GM21529 (cell line): ENCODE measurements around the gene SNX33.
"Not testable (repeated sequence)": the region's sequence is repeated elsewhere in the genome, so short reads cannot be mapped to it uniquely, and the experiment has no call there.

Experiments
- ATAC-seq: cut with Tn5 transposase; IDR thresholded peaks from one replicate; pipeline ENCODE4 v1.9.1; 2021; ENCODE audit not compliant: unreplicated experiment

SNX33 gene

DNA sequence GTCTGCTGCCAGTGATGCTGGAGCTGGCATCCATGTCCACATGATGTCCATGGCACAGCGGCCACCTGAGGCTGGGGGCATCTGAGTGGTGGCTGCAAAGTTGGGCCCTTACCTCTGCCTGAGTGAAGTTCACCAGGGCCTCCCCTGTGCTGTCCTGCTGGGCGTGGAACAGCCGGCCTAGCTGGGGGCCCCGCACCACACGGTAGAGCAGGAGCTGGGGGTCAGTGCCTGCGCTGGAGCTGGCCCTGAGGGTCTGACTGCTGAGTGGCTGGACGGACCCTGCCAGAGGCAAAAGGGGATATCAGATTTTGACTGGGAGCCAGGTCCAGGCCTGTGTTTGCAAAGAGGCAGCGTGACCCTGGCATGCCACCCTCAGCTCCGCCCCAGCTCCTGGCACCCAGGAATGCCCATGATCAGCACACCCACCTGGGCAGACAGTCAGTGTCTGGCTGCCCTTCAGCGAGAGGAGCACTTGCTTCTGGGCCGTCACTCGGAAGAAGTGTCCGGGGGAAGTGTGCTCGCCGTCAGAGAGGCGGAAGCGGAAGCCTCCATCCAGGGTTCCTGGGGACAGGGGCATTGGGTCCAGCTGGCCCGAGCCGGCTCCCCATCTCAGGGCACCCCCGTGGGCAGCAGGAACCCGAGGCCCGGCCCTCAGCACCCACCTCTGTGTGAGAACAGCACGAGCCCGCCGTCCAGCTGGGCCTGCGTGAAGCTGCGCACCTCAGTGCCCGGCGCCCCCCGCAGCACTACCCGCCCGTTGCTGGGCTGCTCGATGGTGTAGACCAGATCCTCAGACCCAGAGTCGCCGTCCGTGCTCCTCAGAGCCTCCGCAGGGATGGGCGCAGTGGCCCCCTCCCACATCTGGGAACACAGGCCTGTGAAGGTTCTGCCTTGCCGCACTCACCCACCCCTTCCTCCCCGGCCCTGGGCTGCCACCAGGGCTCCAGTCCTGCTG, 34.7 kb downstream of the SNX33 start:
- ATAC-seq = no peak

DNA sequence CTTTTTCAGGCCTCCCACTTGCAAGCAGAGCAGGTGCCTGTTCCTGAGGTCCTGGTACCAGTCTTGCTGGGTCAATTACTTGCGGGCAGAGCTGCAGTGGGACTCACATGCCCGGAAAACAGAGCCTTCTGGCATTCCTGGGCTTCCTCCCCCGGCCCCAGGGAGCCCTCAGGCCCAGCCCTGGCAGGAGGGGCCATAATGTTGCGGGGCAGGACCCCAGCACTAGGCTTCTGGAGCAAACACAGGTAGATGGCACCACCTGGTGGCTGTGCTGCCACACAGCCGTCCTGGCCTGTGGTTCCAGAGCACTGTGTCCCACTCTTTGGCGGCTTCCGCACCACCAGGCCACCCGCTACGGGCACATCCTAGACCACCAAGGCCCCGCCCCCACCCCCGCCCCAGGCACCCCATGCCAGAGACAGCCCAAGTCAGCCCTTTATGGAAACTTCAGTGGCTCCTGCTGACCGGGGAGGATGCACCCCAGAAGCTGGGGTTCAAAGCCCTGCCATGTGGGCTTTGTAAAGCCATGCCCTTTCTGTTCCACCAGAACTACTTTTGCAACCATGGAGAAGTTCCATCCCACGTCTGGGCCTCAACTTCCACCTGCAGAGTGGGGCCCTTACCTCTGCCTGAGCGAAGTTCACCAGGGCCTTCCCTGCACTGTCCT, 36.1 kb downstream of the SNX33 start:
- ATAC-seq = not testable (repeated sequence)

DNA sequence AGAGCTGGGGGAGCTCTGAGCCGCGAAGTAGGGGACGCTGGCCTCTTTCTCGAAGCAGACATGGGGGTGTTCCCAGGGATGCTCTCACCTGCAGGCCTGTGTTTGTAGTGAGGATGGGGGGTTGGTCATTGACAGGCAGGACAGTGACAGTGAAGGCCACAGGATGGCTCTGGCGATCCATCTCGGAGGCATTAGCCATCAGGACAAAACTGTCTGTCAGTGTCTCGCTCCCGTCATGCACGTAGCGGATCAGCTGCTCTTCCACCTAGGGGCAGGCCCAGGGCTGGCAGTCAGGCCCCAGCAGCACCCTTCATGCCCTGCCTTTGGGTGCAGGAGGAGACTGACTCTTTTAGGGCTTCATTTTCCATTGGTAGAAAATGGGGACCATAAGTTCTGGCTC, 36.9 kb downstream of the SNX33 start:
- no peak for ATAC-seq

DNA sequence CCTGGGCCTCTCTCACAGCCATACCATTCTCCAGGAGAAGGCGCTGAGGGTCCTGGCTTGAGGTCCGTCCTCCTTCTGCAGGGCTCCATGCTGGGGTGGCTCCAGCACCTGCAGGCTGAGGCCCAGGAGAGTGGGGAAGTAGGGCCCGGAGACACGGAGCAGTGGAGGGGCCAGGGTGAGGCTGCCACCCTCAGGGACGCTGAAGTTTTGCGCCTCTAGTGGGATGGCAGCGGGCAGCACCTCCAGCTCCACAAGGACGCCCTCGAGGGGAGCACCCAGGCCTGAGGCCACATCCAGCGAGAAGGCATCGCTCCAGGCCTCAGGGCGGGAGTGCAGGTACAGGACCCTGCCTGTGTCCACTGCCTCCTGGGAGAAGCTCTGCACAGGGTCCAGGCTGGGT, 37.5 kb downstream of the SNX33 start:
- no peak for ATAC-seq

DNA sequence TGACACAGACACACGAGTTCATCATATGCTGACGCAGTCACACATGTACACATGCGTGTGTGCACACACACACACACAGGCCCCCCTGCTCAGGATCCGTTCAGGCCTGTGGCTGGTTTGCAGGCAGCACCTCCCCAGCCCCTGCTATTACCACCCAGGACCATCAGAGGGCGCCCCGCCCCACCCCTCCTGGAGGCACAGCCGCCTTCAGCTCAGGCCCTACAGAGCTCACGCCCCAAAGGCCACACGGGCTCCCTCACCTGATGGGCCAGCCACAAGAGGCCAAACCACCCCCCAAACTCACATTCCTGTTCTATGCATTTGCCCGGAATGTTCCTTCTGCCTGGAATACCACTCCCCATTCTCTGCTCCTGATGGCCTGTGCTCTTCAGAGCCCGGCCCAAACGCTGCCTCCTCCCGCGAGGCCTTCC, 38.5 kb downstream of the SNX33 start:
- not testable (repeated sequence) for ATAC-seq

DNA sequence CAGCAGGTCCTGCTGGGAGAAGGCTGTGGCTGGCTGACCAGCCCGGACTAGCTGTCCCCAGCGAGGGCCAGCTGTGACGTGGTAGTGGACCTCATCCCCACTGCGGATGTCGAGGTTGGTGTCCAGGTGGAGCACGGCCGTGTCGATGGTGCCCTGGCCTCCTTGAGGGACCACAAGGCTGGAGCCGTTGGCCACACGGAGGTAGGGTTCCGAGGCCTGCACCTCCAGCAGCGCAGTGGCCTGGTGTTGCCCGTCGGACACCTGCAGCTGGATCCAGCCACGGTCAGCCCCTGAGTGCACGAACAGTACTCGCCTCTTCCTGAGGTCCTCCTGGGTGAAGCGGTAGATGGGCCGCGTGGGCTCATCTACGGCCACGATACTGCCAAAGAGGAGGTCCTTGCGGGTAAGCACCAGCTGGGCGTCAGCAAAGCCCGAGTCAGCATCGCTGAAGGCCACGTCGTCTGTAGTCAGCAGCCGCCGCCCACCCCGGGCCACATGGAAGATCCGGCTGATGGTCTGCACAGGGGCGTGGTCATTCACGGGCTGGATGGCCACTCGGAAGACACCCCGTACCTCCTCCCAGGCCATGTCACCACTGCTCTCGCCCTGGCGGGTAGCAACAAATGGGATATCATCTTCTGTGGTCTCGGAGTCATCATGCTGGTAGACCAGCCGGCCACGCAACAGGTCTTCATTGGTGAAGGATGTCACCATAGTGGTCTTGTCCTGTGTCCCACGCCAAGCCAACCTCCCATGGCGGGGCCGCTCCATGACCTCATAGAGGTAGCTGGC, 40.0 kb downstream of the SNX33 start:
- no peak for ATAC-seq

DNA sequence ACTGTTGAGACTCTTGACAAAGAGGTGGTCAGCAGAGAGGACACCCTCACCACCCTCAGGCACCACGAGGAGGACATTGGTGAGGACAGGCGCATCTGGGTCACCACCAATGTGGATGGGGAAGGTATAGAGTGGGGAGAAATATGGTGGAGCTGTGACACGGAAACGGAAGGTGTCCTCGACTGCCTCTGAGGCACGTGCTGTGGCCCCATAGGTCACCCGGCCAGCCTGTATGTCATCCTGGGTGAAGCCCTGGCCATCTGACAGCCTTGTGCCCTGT, 40.5 kb downstream of the SNX33 start:
- ATAC-seq = no peak

DNA sequence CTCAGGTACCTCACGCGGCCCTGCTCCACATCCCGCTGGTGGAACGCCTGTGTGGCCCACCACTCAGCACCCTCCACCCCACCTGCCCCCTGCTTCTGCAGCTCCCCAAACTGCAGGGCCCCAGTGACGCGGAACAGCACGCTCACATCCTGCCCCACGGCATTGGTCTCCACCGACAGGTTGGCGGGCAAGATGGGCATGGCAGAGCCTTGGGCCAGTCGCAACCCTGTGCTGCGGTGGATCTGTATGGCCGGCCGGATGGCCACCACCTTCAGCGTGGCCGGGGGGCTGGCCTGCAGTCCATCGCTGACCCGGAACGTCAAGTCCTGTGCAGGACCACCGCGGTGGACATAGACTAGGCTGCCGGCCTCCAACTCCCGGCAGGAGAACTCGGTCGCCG, 41.1 kb downstream of the SNX33 start:
- ATAC-seq = no peak

DNA sequence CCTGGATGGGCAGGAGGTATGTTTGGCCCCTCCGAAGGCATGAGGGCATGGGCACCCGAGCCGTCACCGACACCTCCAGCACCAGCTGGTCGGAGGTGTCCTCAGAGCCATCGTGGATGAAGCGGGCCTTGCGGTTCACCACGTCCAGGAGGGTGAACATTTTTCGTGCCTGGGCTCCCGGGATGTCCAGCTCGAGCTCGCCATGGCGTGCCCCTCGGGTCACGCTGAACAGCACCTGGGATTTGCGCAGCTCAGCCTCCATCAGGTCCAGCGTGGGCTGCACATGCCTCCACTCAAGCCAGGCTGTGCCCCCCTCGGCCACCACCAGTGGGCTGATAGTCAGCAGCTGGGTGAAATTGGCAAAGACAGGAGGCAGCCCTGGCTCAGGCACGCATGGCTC, 41.7 kb downstream of the SNX33 start:
- ATAC-seq = not testable (repeated sequence)

DNA sequence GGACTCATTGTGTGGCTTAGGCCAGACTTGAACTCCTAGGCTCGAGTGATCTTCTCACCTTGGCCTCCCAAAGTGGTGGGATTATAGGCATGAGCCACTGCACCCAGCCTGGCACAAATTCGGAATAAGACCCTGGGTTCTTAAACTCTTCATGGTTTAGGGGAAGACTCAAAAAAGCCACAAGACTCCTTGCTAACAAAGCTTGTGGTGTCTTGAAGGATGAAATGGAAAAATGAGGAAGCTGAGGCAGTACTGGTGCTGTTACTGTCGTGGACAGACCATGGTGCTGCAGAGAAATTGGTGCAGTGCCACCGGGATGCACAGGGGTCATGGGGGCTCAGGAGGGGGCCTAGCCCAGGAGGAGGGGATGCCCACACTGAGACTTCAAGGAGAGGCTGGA, 44.6 kb downstream of the SNX33 start:
- not testable (repeated sequence) for ATAC-seq

DNA sequence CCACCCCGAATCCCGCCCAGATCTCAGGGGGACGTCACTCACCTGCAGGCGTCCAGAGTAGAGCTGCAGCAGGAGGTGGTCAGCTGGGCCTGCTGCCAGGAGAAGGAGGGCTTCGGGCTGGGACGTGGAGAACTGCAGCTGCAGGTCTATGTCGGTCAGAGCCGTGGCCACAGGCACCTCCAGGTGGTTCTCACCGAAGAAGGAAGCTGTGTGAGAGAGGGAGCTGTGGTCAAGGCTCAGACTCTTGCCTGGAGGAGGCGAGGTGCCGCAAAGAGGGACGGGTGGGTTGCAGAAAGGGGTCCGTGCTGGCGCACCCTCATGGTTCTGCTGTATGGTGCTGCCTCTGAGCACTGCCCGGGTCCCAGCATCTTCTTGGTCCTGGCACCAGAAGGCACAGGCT, 45.3 kb downstream of the SNX33 start:
- not testable (repeated sequence) for ATAC-seq

DNA sequence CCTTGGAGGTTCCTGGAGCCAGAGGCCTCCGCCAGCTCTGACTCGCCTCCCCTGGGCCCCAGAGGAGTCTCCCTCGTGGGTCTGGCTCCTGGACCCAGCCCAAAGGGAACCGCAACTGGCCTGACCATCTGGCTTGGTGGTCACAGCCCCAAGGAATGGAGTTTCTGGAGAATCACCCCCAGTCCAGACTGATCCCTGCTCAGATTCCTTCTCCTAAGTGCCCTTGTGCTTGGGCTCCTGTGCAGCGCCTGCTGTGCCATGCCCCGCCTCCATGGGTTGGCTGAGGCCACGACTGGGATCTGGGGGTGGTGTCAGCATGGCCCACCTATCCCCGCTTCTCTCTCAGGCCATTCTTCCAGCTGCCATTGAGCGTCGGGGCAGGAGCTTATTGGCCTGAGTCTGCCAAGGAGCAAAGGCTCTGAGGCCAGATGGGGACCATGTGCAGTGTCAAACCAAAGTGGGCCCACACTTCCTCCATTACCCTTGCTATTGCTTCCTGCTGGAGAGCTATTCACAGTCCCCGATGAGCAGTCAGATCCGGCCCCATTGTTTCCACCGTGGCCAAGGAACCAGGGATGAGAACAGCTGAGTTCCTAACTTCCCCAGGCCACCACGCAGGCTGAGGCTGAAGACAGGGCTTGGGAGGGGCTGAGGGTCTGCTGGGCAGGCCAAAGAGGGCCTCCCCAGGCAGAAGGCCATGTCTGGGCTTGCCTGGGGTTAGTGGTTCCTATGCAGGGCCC, 46.0 kb downstream of the SNX33 start:
- no peak for ATAC-seq

DNA sequence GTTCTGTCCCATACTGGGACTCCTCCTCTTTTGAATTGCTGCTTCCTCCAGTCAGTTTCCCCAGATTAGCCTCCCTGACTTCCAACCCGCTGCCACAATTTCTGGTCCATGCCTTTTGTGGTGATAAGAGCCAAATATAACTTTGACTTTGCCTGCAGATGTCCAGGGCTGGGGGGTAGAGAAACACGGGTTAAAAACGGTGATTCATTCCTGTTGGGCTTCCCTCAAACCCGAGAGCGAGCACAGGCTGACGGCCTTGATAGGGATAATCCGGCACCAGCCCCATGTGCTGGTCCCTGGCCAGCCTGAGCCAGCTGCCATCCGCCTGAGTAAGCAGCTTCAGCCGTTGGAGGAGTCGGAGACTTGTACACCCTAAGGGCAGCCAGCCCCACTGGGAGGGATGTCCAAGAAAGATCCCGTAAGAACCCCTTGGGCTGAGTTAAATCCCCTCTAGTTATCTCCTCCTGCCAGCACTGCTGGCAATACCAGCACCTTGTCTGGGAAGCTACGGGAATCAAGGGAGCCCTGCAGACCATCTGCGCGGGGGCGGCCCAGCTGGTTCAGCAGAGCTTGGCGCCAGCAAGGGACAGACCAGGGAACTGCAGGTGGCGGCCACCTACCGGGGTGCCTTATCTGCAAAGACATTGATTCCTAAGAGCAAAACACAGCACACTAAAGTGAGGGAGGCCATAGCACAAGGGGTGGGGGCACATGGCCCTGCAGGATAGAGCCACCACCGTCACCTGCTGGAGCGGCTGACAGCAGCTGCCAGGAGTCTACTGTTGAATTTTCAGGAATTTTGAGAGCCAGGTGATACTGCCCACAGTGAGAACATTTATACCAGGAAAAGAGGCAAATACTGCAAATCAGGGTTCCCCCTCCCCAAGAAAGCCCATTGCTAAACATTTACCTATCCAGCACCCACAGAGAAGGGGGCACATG, 46.8 kb downstream of the SNX33 start:
- ATAC-seq = no peak

DNA sequence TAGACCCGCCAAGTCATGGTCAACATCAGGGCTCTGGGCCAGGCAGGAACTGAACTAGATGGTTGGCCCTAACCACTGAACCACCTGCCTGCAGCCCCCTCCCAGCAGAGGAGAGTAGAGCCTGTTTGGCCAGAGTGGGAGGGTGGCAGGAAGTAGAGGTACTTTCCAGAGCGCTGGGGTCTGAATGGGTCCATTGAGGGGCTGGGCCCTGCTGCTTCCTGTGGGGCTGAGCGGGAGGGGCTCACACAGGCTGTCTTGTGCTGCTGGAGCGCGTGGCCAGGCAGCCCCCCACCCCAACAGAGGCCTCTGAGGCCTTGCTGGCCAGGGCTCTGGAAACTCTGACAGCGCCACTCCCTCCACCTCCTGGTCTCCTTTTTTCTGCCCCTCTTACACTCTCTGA, 47.5 kb downstream of the SNX33 start:
- no peak for ATAC-seq

DNA sequence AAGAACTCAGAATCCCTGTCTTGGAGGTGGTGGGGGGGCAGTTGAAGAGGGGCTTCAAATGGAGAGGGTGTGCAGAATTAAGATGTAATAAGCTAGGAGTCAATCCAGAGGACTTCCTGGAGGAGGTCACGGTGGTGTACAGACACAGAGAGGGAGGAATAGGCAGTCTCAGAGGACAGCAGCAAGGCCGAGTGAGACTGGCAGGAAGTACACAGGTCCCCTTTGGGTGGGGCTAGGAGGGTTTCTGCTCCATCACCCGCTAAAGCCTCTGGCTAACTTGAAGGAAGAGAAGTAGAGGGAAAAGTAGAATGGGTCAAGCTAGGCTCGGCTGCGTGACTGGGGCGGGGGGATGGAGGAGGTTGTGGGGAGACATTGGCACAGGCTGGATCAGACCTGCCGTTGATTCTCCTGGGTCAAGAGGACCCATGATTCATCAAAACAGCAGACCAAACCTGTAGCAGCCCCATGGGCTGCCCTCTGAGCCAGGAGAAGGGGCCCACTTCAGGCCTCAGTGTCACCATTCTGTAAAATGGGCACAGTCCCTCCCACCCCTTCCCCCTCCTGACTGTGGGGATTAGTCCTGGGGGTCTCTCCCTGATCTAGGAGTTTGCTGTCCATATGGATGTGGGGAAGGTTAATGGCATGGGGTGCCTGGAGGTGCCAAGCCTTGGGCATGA, 48.1 kb downstream of the SNX33 start:
- ATAC-seq = no peak

DNA sequence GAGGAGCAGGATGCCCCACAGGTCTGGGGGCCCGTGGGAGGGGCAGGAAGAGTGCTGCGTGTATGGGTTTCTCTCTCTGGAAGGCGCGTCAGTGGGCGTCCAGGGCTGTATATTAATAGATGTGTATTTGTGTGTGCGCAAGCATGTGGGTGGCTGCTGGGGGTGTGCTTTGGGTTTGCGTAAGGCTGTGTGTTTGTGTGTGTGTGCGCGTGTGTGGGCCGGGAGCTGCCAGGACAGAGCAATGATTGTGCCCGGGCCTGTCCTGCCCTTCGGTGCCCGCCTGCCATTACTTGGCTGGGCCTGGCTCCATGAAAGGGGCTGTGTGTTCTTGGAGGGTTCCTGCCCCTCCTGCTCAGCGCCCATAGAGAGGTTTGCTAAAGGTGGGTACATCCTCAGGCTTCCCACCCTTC, 48.6 kb downstream of the SNX33 start:
- no peak for ATAC-seq

DNA sequence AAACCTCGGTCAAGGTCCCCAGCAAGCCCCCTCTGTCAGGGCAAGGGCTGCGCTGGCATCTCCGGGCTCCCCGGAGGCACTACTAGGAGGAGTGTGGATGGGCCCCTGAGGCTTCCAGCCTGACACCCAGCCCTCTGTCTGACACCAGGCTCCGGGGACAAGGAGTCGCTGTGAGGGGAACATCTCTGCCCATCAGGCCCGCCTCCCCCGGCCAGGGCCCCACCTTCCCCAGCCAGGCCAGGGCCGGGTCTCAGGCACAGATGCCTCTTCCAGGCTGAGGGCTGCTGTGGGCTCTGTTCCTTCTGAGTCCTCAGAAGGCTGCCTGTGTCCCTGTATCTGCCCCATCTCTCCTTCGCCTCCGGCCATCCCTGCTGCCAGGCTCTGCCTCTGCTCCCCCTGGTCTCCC, 49.1 kb downstream of the SNX33 start:
- ATAC-seq = no peak

DNA sequence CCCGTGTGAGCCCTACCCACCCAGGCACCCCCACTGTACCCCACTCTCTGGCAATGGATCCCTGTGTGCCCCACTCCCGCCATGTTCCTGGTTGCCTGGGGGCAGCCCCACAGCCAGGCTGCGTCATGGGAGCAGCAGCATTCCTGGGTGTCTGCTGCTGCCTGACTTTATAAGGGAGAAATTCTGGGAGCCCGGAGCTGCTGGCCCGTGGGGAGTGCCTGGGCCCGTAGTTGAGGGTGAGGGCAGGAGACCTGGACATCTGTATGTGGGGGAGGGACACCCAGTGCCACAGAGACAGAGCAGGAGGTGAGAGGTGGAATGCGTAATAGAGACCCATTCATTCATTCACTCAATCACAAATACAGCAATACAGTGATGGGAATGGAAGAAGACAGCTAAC, 49.8 kb downstream of the SNX33 start:
- ATAC-seq = no peak

DNA sequence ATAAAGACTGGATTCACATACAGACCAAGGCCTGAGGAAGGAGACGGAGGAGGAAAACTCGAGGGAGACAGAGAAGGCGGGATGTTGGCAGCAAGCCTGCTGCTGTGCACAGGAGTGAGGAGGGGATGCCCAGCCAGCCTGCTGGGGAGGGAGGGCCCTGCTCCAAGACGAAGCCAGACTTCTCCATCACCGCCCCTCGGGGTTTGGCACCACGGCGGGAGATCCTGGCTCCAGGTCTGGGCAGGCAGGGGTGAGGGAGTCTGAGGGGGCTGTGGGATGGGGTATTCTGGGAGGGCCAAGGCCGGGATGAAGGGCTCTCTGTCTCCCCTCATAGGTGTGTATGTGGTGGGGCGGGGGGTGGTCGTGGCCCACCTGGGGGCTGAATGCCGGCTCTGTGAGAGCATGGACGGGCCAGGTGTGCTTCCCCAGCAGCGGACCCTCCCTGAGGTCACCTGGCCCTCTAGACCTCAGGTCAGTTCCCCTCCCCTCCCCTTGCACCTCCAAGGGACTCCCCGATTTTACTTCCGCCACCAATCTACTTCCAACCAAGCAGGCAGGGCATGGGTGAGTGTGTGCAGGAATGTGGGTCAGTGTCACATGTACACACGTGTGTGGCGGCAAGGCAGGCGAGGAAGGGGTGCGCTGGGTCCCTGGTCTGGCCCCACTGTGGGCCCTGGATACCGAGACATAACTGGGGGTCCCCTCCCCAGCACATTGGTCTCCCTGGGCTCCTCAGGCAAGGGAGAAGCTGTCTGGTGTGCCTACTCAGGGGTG, 50.4 kb downstream of the SNX33 start:
- not testable (repeated sequence) for ATAC-seq
